GM21529 (cell line): Measurements from ENCODE around the gene NOX4.
"Not testable (repeated sequence)": the region's sequence is repeated elsewhere in the genome, so short reads cannot be mapped to it uniquely, and the experiment has no call there.

Experiments used
- ATAC-seq: cut with Tn5 transposase; IDR thresholded peaks from one replicate; pipeline ENCODE4 v1.9.1; 2021; ENCODE audit not compliant: unreplicated experiment

The NOX4 gene

DNA sequence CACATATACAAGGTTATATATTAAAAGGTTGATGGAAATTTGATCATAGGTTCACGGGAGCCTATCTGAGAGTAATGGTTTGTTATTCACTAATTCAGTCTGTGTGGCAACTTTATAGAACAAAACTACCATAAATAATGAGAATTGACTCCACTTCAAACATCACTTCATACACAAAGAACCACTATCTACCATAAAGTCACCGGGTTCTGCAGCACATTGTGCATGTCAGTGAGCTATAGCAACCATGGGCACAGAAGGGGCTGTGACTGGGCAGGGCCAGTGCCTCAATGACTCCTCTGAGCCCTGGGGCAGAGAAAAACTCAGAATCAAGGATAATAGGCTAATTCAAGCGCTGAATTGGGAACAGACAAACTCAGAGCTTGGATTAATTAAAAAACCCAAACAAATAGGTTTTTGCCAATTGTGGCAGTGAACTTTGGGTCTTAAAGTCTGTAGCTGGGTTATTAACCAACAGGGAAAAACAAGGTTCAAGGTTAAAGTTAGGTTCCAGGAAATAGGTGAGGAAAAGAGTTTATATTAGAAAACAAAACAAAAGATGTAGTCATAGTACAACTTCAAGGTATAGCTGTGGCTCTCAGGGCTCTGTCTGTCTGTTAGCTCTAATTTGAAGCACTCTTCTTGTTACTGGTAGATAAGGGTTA, 181.7 kb downstream of the NOX4 start:
- not testable (repeated sequence) for ATAC-seq

- not testable (repeated sequence) for ATAC-seq
These were observed 182.9 kb downstream of the NOX4 start for GRCh38 chr11:89308272-89308671.

DNA sequence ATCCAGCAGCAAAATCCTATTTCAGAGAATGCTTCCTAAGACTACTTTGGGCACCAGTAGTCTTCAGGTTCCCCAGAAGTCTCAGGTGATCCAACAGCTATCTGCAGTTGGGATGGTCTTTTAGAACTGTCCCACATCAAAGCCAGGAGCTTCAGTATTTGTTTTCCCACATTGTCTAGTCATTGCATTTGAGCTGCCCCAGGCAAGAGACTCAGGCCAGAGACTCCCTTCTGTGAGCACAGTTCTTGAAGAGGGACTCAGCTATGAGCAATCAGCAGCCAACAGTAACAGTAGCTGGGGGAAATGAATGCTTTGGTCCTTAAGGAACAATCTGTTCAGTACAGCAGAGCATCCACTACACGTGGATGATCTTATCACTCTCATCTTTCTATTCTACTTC, 188.1 kb downstream of the NOX4 start:
- ATAC-seq = not testable (repeated sequence)

DNA sequence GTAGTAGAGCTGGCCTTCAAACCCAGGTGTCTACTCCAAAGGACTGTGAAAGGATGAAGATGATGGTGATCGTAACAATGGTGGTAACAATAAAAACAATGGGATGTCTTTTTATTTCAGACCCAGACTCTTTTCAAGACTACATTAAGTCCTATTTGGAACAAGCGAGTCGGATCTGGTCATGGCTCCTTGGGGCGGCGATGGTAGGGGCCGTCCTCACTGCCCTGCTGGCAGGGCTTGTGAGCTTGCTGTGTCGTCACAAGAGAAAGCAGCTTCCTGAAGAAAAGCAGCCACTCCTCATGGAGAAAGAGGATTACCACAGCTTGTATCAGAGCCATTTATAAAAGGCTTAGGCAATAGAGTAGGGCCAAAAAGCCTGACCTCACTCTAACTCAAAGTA, 196.2 kb downstream of the NOX4 start:
- not testable (repeated sequence) for ATAC-seq

DNA sequence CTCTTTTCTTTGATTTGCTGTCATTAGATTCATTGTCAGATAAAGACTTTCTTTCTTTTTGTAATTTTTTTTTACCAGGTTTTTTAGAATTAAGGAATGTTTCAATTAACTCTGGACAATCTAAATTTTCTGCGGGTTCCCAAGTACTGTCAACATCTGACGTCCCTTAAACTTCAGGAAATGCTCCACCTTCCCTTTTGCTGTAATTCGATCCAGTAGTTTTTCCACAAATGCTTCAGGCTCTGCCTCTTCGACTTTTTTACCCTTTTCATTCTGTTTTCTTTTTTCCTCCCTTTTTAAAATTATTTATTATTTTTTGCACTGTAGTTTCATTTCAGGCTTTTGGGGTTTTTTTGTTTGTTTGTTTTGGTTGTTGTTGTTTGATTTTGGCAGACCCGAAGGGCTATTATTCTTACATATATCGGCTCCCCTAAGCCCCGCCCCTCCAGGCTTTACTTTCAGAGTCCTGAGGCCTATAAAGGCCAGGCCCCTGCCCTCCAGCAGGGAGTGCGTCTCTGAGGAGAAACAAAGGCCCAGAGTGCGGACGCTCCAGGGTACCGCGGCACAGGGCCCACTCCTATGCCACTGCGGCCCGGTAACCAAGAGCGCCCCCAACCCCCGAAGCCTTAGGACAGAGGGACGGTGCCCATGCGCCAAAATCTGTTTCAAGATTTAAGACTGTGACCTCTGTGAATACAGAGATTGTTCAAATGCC, 197.1 kb downstream of the NOX4 start:
- ATAC-seq = no peak

DNA sequence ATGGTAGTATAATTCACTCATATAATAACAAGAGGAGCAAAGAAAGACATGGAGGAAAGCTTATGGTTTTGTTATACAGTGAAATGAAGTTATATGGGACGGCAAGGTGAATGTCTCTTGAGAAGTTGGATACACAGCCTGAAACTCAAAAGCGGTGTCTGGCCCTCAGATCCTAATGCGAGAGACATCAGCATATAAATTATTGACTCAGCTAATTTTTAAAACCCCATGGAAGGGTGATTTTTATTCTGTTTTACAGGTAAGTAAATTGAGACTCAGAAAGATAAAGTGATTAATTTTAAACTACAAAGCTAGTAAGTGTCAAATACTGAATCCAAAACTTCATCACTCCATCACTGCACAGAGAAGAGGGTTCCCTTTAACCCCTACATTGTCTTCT, 203.2 kb downstream of the NOX4 start:
- not testable (repeated sequence) for ATAC-seq

DNA sequence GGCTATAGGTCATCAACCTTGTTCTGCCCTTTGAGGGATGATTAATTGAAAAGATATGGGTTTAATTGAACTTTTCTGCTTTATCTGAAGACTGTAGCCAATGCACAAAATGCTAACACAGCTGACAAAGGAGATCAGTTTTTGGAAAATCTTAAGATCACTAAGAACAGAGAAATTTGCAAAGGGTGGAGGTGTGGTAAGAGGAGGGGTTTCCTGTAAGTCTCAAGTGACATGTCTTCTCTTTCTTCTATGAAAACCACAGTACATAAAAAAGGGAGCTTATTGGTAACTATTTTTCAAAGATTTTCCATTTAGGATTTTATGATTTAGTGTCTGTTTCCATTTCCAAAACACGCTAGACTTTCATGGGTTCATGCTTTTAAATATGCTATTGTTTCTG, 204.6 kb downstream of the NOX4 start:
- ATAC-seq = not testable (repeated sequence)

GRCh38 chr11:89281032-89281677, 210.0 kb downstream of the NOX4 start:
- ATAC-seq = not testable (repeated sequence)

- no peak for ATAC-seq
These were observed 212.0 kb downstream of the NOX4 start for GRCh38 chr11:89279176-89279575.

DNA sequence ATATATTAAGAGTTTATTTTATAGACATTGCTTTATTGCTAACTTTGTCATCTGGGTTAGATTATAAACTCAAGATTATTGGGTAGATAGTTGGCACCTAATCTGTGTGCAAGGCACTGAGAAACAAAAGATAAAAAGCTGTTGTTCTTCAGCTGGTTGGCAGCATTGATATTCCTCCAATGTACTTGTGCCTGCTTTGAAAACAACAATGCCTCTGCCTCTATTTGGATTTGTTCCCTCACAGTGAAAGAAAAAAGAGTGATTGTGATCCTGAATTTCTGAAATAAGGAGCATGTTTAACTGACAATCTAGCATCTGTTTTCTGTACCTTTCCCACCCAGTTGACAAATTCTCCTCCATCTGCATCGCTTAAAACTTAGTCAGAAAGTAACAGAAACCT, 215.2 kb downstream of the NOX4 start:
- no peak for ATAC-seq
